ENCODE results near the gene CACNG1.

DNA sequence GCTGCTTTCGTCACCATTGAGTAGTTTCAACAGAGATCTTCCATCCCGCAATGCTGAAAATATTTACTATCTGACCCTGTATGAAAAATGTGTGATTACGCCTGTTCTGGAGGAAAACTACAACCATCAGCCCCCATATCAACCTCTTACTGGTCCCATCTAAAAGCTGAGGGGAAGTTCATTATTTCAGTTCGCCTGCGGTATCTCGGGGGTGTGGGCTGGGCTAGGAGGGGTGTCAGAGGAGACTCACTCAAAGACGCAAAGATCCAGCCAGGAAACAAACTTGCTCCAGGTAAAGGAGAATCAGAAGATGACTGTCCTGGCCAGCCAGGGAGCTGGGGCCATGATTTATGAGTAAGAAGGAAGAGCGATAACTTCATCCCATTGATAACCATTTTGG lies 13.7 kb downstream of the CACNG1 start:
- TF ChIP-seq POLR2A (IDR thresholded peaks at IDR 0.05; ENCODE audit: low read depth, low read length) (no peak), TAF1 (IDR thresholded peaks at IDR 0.05; ENCODE audit: borderline replicate concordance, low read depth, low read length) (no peak)
